Measurements from ENCODE around the gene DDO. TPM values are rescaled to one million over a fixed set of nuclear protein-coding genes. Genes with fewer than 3 reads are reported as not detected.

Gene DDO
- total and polyA plus RNA-seq, 2 experiments from 2014 or later: 0.10 TPM; not detected in 1

GRCh38 chr6:110461376-110461775, 46.0 kb upstream of the DDO start:
- Mint-ChIP-seq H3K27ac (no peak overlapping the region), H3K27me3 (ENCODE audit: insufficient read depth, low read depth, poor library complexity) (no peaks in the 10 kb centered on the region), H3K4me1 (no peaks in the 10 kb centered on the region), H3K36me3 (ENCODE audit: low read depth) (peaks cover 9% of the 10 kb centered on the region; the same call in 2 of the 3 replicates), H3K4me3 (no peak overlapping the region), H3K9me3 (peaks cover 23% of the 10 kb centered on the region)
- Histone ChIP-seq H3K36me3 (ENCODE audit: insufficient read depth) (no peaks in the 10 kb centered on the region), H3K4me3 (no peak overlapping the region), H2AFZ (no peak overlapping the region), H3K4me2 (no peak overlapping the region), H3K27me3 (ENCODE audit: insufficient read depth) (no peaks in the 10 kb centered on the region), H3K79me2 (replicated peaks; ENCODE audit: insufficient read depth) (no peaks in the 10 kb centered on the region), H3F3A (replicated peaks; ENCODE audit: low read depth) (no peaks in the 10 kb centered on the region), H3K9me2 (ENCODE audit: insufficient read depth) (0 out of 2 replicates have a peak, but pooled peaks cover 4% of the 10 kb centered on the region), H3K4me1 (ENCODE audit: insufficient read depth) (no peaks in the 10 kb centered on the region), H4K20me1 (replicated peaks; ENCODE audit: insufficient read depth) (no peaks in the 10 kb centered on the region), H3K27ac (ENCODE audit: low read depth) (no peak overlapping the region)
- ATAC-seq (no peak), DNase-seq (ENCODE audit: low spot score) (no peak)
- no peak for TF ChIP-seq JUNB (IDR thresholded peaks at IDR 0.05; ENCODE audit: unreplicated experiment)
- TF ChIP-seq CREB1 (CRISPR knock-in tag; IDR thresholded peaks at IDR 0.05; ENCODE audit: low read depth): no peak
- TF ChIP-seq, protein P1, sequence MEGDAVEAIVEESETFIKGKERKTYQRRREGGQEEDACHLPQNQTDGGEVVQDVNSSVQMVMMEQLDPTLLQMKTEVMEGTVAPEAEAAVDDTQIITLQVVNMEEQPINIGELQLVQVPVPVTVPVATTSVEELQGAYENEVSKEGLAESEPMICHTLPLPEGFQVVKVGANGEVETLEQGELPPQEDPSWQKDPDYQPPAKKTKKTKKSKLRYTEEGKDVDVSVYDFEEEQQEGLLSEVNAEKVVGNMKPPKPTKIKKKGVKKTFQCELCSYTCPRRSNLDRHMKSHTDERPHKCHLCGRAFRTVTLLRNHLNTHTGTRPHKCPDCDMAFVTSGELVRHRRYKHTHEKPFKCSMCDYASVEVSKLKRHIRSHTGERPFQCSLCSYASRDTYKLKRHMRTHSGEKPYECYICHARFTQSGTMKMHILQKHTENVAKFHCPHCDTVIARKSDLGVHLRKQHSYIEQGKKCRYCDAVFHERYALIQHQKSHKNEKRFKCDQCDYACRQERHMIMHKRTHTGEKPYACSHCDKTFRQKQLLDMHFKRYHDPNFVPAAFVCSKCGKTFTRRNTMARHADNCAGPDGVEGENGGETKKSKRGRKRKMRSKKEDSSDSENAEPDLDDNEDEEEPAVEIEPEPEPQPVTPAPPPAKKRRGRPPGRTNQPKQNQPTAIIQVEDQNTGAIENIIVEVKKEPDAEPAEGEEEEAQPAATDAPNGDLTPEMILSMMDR (conservative IDR thresholded peaks at IDR 0.05; ENCODE audit: low read depth in 2 of 2): no peak
- no peak for TF ChIP-seq ZNF462 (CRISPR knock-in tag; IDR thresholded peaks at IDR 0.05)
- TF ChIP-seq ZNF114 (CRISPR knock-in tag; IDR thresholded peaks at IDR 0.05): no peak
- TF ChIP-seq NANOG (IDR thresholded peaks at IDR 0.05; ENCODE audit: borderline replicate concordance): no peak
- TF ChIP-seq, protein P2, sequence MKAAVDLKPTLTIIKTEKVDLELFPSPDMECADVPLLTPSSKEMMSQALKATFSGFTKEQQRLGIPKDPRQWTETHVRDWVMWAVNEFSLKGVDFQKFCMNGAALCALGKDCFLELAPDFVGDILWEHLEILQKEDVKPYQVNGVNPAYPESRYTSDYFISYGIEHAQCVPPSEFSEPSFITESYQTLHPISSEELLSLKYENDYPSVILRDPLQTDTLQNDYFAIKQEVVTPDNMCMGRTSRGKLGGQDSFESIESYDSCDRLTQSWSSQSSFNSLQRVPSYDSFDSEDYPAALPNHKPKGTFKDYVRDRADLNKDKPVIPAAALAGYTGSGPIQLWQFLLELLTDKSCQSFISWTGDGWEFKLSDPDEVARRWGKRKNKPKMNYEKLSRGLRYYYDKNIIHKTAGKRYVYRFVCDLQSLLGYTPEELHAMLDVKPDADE (IDR thresholded peaks at IDR 0.05): no peak
- no peak for TF ChIP-seq EZH2 (IDR thresholded peaks at IDR 0.05; ENCODE audit: low read depth, unreplicated experiment)
- TF ChIP-seq, protein P3, sequence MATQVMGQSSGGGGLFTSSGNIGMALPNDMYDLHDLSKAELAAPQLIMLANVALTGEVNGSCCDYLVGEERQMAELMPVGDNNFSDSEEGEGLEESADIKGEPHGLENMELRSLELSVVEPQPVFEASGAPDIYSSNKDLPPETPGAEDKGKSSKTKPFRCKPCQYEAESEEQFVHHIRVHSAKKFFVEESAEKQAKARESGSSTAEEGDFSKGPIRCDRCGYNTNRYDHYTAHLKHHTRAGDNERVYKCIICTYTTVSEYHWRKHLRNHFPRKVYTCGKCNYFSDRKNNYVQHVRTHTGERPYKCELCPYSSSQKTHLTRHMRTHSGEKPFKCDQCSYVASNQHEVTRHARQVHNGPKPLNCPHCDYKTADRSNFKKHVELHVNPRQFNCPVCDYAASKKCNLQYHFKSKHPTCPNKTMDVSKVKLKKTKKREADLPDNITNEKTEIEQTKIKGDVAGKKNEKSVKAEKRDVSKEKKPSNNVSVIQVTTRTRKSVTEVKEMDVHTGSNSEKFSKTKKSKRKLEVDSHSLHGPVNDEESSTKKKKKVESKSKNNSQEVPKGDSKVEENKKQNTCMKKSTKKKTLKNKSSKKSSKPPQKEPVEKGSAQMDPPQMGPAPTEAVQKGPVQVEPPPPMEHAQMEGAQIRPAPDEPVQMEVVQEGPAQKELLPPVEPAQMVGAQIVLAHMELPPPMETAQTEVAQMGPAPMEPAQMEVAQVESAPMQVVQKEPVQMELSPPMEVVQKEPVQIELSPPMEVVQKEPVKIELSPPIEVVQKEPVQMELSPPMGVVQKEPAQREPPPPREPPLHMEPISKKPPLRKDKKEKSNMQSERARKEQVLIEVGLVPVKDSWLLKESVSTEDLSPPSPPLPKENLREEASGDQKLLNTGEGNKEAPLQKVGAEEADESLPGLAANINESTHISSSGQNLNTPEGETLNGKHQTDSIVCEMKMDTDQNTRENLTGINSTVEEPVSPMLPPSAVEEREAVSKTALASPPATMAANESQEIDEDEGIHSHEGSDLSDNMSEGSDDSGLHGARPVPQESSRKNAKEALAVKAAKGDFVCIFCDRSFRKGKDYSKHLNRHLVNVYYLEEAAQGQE (IDR thresholded peaks at IDR 0.05; ENCODE audit: unreplicated experiment): no peak
- no peak for TF ChIP-seq POLR2AphosphoS5 (IDR thresholded peaks at IDR 0.05; ENCODE audit: low read depth)
- TF ChIP-seq STAT1 (IDR thresholded peaks at IDR 0.05; ENCODE audit: unreplicated experiment): no peak
- TF ChIP-seq ZNF331 (CRISPR knock-in tag; IDR thresholded peaks at IDR 0.05; ENCODE audit: low read depth): no peak
- TF ChIP-seq EZH2phosphoT487 (IDR thresholded peaks at IDR 0.05; ENCODE audit: unreplicated experiment): no peak
